ENCODE data around the gene SYTL1.

The SYTL1 gene

DNA sequence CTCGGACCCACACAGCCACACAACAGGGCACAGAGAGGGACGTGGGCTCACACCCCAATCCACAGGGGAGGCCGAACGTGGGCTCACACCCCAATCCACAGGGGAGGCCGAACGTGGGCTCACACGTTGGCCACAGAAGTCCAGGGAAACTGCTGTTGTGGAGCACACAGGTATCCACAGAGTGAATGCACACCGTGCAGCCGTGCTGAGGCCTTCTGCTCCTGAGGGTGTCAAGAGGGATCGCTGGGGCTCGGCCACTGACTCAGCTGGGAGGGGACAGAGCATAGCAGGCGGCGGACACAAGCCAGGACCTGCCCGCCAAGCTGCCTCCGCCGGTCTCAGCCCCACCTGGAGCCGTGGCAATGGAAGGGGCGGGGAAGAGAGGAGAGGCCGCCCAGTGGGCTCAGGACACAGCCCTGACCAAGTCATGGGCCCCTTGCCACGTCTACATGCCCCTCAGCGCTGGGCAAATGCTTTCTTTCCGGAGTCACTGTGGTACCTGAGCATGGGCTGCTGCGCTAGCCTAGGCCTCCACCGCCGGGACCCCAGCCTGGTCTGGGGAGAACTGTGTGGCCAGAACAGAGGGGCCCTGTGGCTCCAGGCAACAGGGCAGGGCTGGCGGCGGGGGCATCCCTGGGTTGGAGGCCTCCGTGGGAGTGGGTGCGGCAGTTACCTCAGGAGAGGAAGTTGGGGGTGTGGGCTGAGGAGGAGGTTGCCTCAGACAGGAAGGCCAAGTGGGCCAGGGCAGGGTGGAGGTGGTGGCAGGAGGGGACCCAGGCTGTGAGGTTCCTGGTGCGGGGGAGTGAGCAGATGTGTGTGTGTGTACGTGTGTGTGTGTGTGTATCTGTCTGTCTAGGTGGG is 1.2 kb downstream of the SYTL1 start:
- peaks cover 4% of the 10 kb centered on the region; the same call in 1 of the 2 replicates for H3K36me3 ChIP-seq (ENCODE audit: insufficient read depth, low read length)
- H3K27me3 ChIP-seq (ENCODE audit: insufficient read depth, low read length, poor library complexity), result no peaks in the 10 kb centered on the region
- H3K9me3 ChIP-seq (ENCODE audit: insufficient read depth, low read length, severe bottlenecking), result no peaks in the 10 kb centered on the region
- TF ChIP-seq, protein P1, sequence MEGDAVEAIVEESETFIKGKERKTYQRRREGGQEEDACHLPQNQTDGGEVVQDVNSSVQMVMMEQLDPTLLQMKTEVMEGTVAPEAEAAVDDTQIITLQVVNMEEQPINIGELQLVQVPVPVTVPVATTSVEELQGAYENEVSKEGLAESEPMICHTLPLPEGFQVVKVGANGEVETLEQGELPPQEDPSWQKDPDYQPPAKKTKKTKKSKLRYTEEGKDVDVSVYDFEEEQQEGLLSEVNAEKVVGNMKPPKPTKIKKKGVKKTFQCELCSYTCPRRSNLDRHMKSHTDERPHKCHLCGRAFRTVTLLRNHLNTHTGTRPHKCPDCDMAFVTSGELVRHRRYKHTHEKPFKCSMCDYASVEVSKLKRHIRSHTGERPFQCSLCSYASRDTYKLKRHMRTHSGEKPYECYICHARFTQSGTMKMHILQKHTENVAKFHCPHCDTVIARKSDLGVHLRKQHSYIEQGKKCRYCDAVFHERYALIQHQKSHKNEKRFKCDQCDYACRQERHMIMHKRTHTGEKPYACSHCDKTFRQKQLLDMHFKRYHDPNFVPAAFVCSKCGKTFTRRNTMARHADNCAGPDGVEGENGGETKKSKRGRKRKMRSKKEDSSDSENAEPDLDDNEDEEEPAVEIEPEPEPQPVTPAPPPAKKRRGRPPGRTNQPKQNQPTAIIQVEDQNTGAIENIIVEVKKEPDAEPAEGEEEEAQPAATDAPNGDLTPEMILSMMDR (IDR thresholded peaks at IDR 0.05; ENCODE audit: borderline replicate concordance, extremely low read depth, low read length, poor library complexity, severe bottlenecking), result no peak
- TF ChIP-seq EZH2 (IDR thresholded peaks at IDR 0.05; ENCODE audit: borderline replicate concordance, low read depth, low read length, severe bottlenecking), result no peak
- H3K79me2 ChIP-seq (ENCODE audit: insufficient read depth, low read length), result no peaks in the 10 kb centered on the region
- peak overlapping the region; percentile 36; the same call in 1 of the 2 replicates for H2AFZ ChIP-seq (ENCODE audit: low read depth, low read length)
- peak; percentile 81 for ATAC-seq (ENCODE audit: insufficient read depth, low read depth)
- no peak overlapping the region for H3K9ac ChIP-seq (ENCODE audit: low read depth, low read length)
- H4K20me1 ChIP-seq (ENCODE audit: insufficient read depth, low read length), result no peaks in the 10 kb centered on the region
- H3K4me1 ChIP-seq (ENCODE audit: insufficient read depth, low read length), result peaks cover 9% of the 10 kb centered on the region
- H3K27ac ChIP-seq (ENCODE audit: low read length), result 0 out of 2 replicates have a peak overlapping the region, but pooled peaks have one; percentile 30
- peak; percentile 80 for DNase-seq
- H3K4me3 ChIP-seq (ENCODE audit: low read depth in 1 of 2, low read length in 2 of 2), result no peak overlapping the region
- H3K4me2 ChIP-seq (ENCODE audit: insufficient read depth, low read length), result no peak overlapping the region

- H3K9ac ChIP-seq (ENCODE audit: low read depth, low read length), result no peak overlapping the region
- H2AFZ ChIP-seq (ENCODE audit: low read depth, low read length), result peak overlapping the region; percentile 36; the same call in 1 of the 2 replicates
- H3K4me2 ChIP-seq (ENCODE audit: insufficient read depth, low read length), result no peak overlapping the region
- H3K36me3 ChIP-seq (ENCODE audit: insufficient read depth, low read length), result peaks cover under 1% of the 10 kb centered on the region; the same call in 1 of the 2 replicates
- H4K20me1 ChIP-seq (ENCODE audit: insufficient read depth, low read length), result no peaks in the 10 kb centered on the region
- peaks cover 9% of the 10 kb centered on the region for H3K4me1 ChIP-seq (ENCODE audit: insufficient read depth, low read length)
- no peak for DNase-seq
- no peaks in the 10 kb centered on the region for H3K27me3 ChIP-seq (ENCODE audit: insufficient read depth, low read length, poor library complexity)
- TF ChIP-seq, protein P1 (IDR thresholded peaks at IDR 0.05; ENCODE audit: borderline replicate concordance, extremely low read depth, low read length, poor library complexity, severe bottlenecking), result no peak
- TF ChIP-seq EZH2 (IDR thresholded peaks at IDR 0.05; ENCODE audit: borderline replicate concordance, low read depth, low read length, severe bottlenecking), result no peak
- H3K79me2 ChIP-seq (ENCODE audit: insufficient read depth, low read length), result no peaks in the 10 kb centered on the region
- no peak for ATAC-seq (ENCODE audit: insufficient read depth, low read depth)
- 0 out of 2 replicates have a peak overlapping the region, but pooled peaks have one; percentile 30 for H3K27ac ChIP-seq (ENCODE audit: low read length)
- H3K4me3 ChIP-seq (ENCODE audit: low read depth in 1 of 2, low read length in 2 of 2), result no peak overlapping the region
- no peaks in the 10 kb centered on the region for H3K9me3 ChIP-seq (ENCODE audit: insufficient read depth, low read length, severe bottlenecking)
These were observed 1.8 kb downstream of the SYTL1 start for GRCh38 chr1:27343639-27344025.

DNA sequence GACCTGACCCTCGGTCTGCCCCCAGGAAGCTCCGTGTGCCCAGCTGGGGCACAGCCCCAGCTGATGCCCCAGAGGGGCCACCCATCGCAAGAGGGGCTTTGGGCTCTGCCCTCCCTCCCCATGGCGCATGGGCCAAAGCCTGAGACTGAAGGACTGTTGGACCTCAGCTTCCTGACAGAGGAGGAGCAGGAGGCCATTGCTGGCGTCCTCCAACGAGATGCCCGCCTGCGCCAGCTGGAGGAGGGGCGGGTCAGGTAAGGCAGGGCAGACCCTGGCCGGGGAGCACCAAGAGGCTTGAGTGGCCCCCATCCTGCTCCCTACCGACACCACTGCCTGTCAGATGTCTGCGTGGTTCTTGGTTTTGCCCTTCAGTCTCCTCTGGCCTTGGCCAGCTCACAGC is 3.5 kb downstream of the SYTL1 start:
- no peaks in the 10 kb centered on the region for H3K27me3 ChIP-seq (ENCODE audit: insufficient read depth, low read length, poor library complexity)
- no peaks in the 10 kb centered on the region for H3K36me3 ChIP-seq (ENCODE audit: insufficient read depth, low read length)
- H4K20me1 ChIP-seq (ENCODE audit: insufficient read depth, low read length), result no peaks in the 10 kb centered on the region
- H3K9ac ChIP-seq (ENCODE audit: low read depth, low read length), result no peak overlapping the region
- no peak overlapping the region for H3K4me2 ChIP-seq (ENCODE audit: insufficient read depth, low read length)
- H3K79me2 ChIP-seq (ENCODE audit: insufficient read depth, low read length), result no peaks in the 10 kb centered on the region
- TF ChIP-seq EZH2 (IDR thresholded peaks at IDR 0.05; ENCODE audit: borderline replicate concordance, low read depth, low read length, severe bottlenecking), result no peak
- H3K27ac ChIP-seq (ENCODE audit: low read length), result no peak overlapping the region
- H2AFZ ChIP-seq (ENCODE audit: low read depth, low read length), result no peak overlapping the region
- peaks cover 9% of the 10 kb centered on the region for H3K4me1 ChIP-seq (ENCODE audit: insufficient read depth, low read length)
- no peak for DNase-seq
- no peak overlapping the region for H3K4me3 ChIP-seq (ENCODE audit: low read depth in 1 of 2, low read length in 2 of 2)
- ATAC-seq (ENCODE audit: insufficient read depth, low read depth), result no peak
- H3K9me3 ChIP-seq (ENCODE audit: insufficient read depth, low read length, severe bottlenecking), result no peaks in the 10 kb centered on the region

GRCh38 chr1:27346357-27346756 is 4.5 kb downstream of the SYTL1 start:
- Histone ChIP-seq H3K4me2 (ENCODE audit: insufficient read depth, low read length) (no peak overlapping the region), H3K79me2 (ENCODE audit: insufficient read depth, low read length) (no peaks in the 10 kb centered on the region), H3K27ac (ENCODE audit: low read length) (no peak overlapping the region), H3K9me3 (ENCODE audit: insufficient read depth, low read length, severe bottlenecking) (no peaks in the 10 kb centered on the region), H3K9ac (ENCODE audit: low read depth, low read length) (no peak overlapping the region), H2AFZ (ENCODE audit: low read depth, low read length) (no peak overlapping the region), H3K36me3 (ENCODE audit: insufficient read depth, low read length) (no peaks in the 10 kb centered on the region), H3K27me3 (ENCODE audit: insufficient read depth, low read length, poor library complexity) (no peaks in the 10 kb centered on the region), H3K4me1 (ENCODE audit: insufficient read depth, low read length) (peaks cover 9% of the 10 kb centered on the region), H4K20me1 (ENCODE audit: insufficient read depth, low read length) (no peaks in the 10 kb centered on the region), H3K4me3 (ENCODE audit: low read depth in 1 of 2, low read length in 2 of 2) (no peak overlapping the region)
- no peak for DNase-seq
- no peak for ATAC-seq (ENCODE audit: insufficient read depth, low read depth)
- no peak for TF ChIP-seq EZH2 (IDR thresholded peaks at IDR 0.05; ENCODE audit: borderline replicate concordance, low read depth, low read length, severe bottlenecking)
- TF ChIP-seq, protein P1 (IDR thresholded peaks at IDR 0.05; ENCODE audit: borderline replicate concordance, extremely low read depth, low read length, poor library complexity, severe bottlenecking), result no peak
